ENCODE data around the gene NRXN3.

- TF ChIP-seq CTCF (IDR thresholded peaks at IDR 0.05) (no peak), TCF7L2 (IDR thresholded peaks at IDR 0.05; ENCODE audit: low read depth, low read length) (no peak), REST (IDR thresholded peaks at IDR 0.05; ENCODE audit: insufficient read depth in 1 of 2, low read depth in 2 of 2, low read length in 1 of 2) (no peak)
Measured at GRCh38 chr14:79916892-79917291, 1746.7 kb downstream of the NRXN3 start.

All from Panc1 (cell line).